ENCODE results near the gene RBP4.
A peak's percentile ranks its signal among the peaks of the same experiment; 100 is the strongest.

Gene RBP4

GRCh38 chr10:93590638-93591037 is 10.4 kb downstream of the RBP4 start:
- DNase-seq (ENCODE audit: low spot score in 2 of 2): no peak
- H3K9me3 ChIP-seq: no peaks in the 10 kb centered on the region
- no peaks in the 10 kb centered on the region for H3K36me3 ChIP-seq (replicated peaks)
- no peaks in the 10 kb centered on the region for H3K4me1 ChIP-seq
- in situ Hi-C loops (cut with MboI; ENCODE audit: low sequenced_read_pairs): no loop called here
- H3K27me3 ChIP-seq (ENCODE audit: low read depth): no peaks in the 10 kb centered on the region
- H3K4me3 ChIP-seq: no peak overlapping the region

GRCh38 chr10:93589648-93590562 is 11.1 kb downstream of the RBP4 start:
- Histone ChIP-seq H3K4me3 (no peak overlapping the region), H3K9me3 (no peaks in the 10 kb centered on the region), H3K27me3 (ENCODE audit: low read depth) (no peaks in the 10 kb centered on the region), H3K4me1 (no peaks in the 10 kb centered on the region), H3K36me3 (replicated peaks) (no peaks in the 10 kb centered on the region)
- in situ Hi-C loops (cut with MboI; ENCODE audit: low sequenced_read_pairs): no loop called here
- no peak for DNase-seq (ENCODE audit: low spot score in 2 of 2)

- no peaks in the 10 kb centered on the region for H3K36me3 ChIP-seq (replicated peaks)
- no peak for DNase-seq (ENCODE audit: low spot score in 2 of 2)
- H3K4me1 ChIP-seq: no peaks in the 10 kb centered on the region
- no peaks in the 10 kb centered on the region; the same call in 1 of the 2 replicates for H3K27me3 ChIP-seq (ENCODE audit: low read depth)
- no peak overlapping the region for H3K4me3 ChIP-seq
- in situ Hi-C loops (cut with MboI; ENCODE audit: low sequenced_read_pairs): no loop called here
- H3K9me3 ChIP-seq: no peaks in the 10 kb centered on the region
Measured at GRCh38 chr10:93584445-93584844, 16.6 kb downstream of the RBP4 start.

- H3K36me3 ChIP-seq (replicated peaks): no peaks in the 10 kb centered on the region
- no peaks in the 10 kb centered on the region; the same call in 1 of the 2 replicates for H3K27me3 ChIP-seq (ENCODE audit: low read depth)
- H3K9me3 ChIP-seq: no peaks in the 10 kb centered on the region
- in situ Hi-C loops (cut with MboI; ENCODE audit: low sequenced_read_pairs): no loop called here
- H3K4me3 ChIP-seq: no peak overlapping the region
- peak; percentile 34 to 60 for DNase-seq (ENCODE audit: low spot score in 2 of 2)
- no peaks in the 10 kb centered on the region for H3K4me1 ChIP-seq
Measured at GRCh38 chr10:93580828-93581227, 20.2 kb downstream of the RBP4 start.

- in situ Hi-C loops (cut with MboI; ENCODE audit: low sequenced_read_pairs): no loop called here
- Histone ChIP-seq H3K27me3 (ENCODE audit: low read depth) (peaks cover 6% of the 10 kb centered on the region; the same call in 1 of the 2 replicates), H3K4me3 (no peak overlapping the region), H3K9me3 (no peaks in the 10 kb centered on the region), H3K36me3 (replicated peaks) (no peaks in the 10 kb centered on the region), H3K4me1 (no peaks in the 10 kb centered on the region)
- no peak for DNase-seq (ENCODE audit: low spot score in 2 of 2)
Measured at GRCh38 chr10:93579985-93580711, 20.9 kb downstream of the RBP4 start.

GRCh38 chr10:93579089-93579488 is 21.9 kb downstream of the RBP4 start:
- Histone ChIP-seq H3K36me3 (replicated peaks) (no peaks in the 10 kb centered on the region), H3K4me3 (no peak overlapping the region), H3K9me3 (no peaks in the 10 kb centered on the region), H3K4me1 (no peaks in the 10 kb centered on the region), H3K27me3 (ENCODE audit: low read depth) (peaks cover 9% of the 10 kb centered on the region; the same call in 1 of the 2 replicates)
- no peak for DNase-seq (ENCODE audit: low spot score in 2 of 2)
- in situ Hi-C loops (cut with MboI; ENCODE audit: low sequenced_read_pairs): no loop called here

GRCh38 chr10:93577565-93577964 is 23.5 kb downstream of the RBP4 start:
- Histone ChIP-seq H3K4me3 (no peak overlapping the region), H3K27me3 (ENCODE audit: low read depth) (peaks cover 18% of the 10 kb centered on the region), H3K4me1 (no peaks in the 10 kb centered on the region), H3K9me3 (no peaks in the 10 kb centered on the region), H3K36me3 (replicated peaks) (no peaks in the 10 kb centered on the region)
- in situ Hi-C loops (cut with MboI; ENCODE audit: low sequenced_read_pairs): no loop called here
- no peak for DNase-seq (ENCODE audit: low spot score in 2 of 2)

- no peak overlapping the region for H3K4me3 ChIP-seq
- no peaks in the 10 kb centered on the region for H3K9me3 ChIP-seq
- no peaks in the 10 kb centered on the region for H3K36me3 ChIP-seq (replicated peaks)
- peaks cover 22% of the 10 kb centered on the region for H3K27me3 ChIP-seq (ENCODE audit: low read depth)
- in situ Hi-C loops (cut with MboI; ENCODE audit: low sequenced_read_pairs): no loop called here
- no peaks in the 10 kb centered on the region for H3K4me1 ChIP-seq
- no peak for DNase-seq (ENCODE audit: low spot score in 2 of 2)
Measured at GRCh38 chr10:93576888-93577287, 24.1 kb downstream of the RBP4 start.

GRCh38 chr10:93573924-93574323 is 27.1 kb downstream of the RBP4 start:
- Histone ChIP-seq H3K36me3 (replicated peaks) (no peaks in the 10 kb centered on the region), H3K27me3 (ENCODE audit: low read depth) (peaks cover 29% of the 10 kb centered on the region), H3K4me3 (no peak overlapping the region), H3K9me3 (no peaks in the 10 kb centered on the region), H3K4me1 (no peaks in the 10 kb centered on the region)
- DNase-seq (ENCODE audit: low spot score in 2 of 2): no peak
- in situ Hi-C loops (cut with MboI; ENCODE audit: low sequenced_read_pairs): no loop called here

GRCh38 chr10:93573051-93573909 is 27.8 kb downstream of the RBP4 start:
- in situ Hi-C loops (cut with MboI; ENCODE audit: low sequenced_read_pairs): no loop called here
- H3K36me3 ChIP-seq (replicated peaks): no peaks in the 10 kb centered on the region
- DNase-seq (ENCODE audit: low spot score in 2 of 2): no peak

GRCh38 chr10:93572606-93573005 is 28.4 kb downstream of the RBP4 start:
- Histone ChIP-seq H3K4me3 (no peak overlapping the region), H3K4me1 (no peaks in the 10 kb centered on the region), H3K36me3 (replicated peaks) (no peaks in the 10 kb centered on the region), H3K27me3 (ENCODE audit: low read depth) (peaks cover 29% of the 10 kb centered on the region), H3K9me3 (no peaks in the 10 kb centered on the region)
- in situ Hi-C loops (cut with MboI; ENCODE audit: low sequenced_read_pairs): no loop called here
- no peak for DNase-seq (ENCODE audit: low spot score in 2 of 2)

More at GRCh38 chr10:93573051-93573909, 27.8 kb downstream of the RBP4 start:
- Histone ChIP-seq H3K9me3 (no peaks in the 10 kb centered on the region), H3K4me3 (no peak overlapping the region), H3K27me3 (ENCODE audit: low read depth) (peaks cover 29% of the 10 kb centered on the region), H3K4me1 (no peaks in the 10 kb centered on the region)

- in situ Hi-C loops (cut with MboI; ENCODE audit: low sequenced_read_pairs): no loop called here
- DNase-seq (ENCODE audit: low spot score in 2 of 2): no peak
- Histone ChIP-seq H3K36me3 (replicated peaks) (no peaks in the 10 kb centered on the region), H3K4me1 (no peaks in the 10 kb centered on the region), H3K27me3 (ENCODE audit: low read depth) (peaks cover 34% of the 10 kb centered on the region), H3K9me3 (no peaks in the 10 kb centered on the region), H3K4me3 (no peak overlapping the region)
Measured at GRCh38 chr10:93570383-93570782, 30.7 kb downstream of the RBP4 start.

- Histone ChIP-seq H3K4me1 (no peaks in the 10 kb centered on the region), H3K9me3 (no peaks in the 10 kb centered on the region), H3K4me3 (no peak overlapping the region), H3K27me3 (ENCODE audit: low read depth) (peaks cover 27% of the 10 kb centered on the region), H3K36me3 (replicated peaks) (no peaks in the 10 kb centered on the region)
- DNase-seq (ENCODE audit: low spot score in 2 of 2): no peak
- in situ Hi-C loops (cut with MboI; ENCODE audit: low sequenced_read_pairs): loop anchor here (10.0 kb wide), 1 partner anchor 107 kb away; no protein-coding TSS in a partner anchor
Measured at GRCh38 chr10:93568105-93568390, 33.0 kb downstream of the RBP4 start.
